ENCODE measurements around the gene PWWP2B. TPM values are rescaled to one million over a fixed set of nuclear protein-coding genes. Genes with fewer than 3 reads are reported as not detected.

PWWP2B gene
- total RNA-seq, 4 donors from 2014 or later: 45.9 to 129 (median 61.2) TPM

DNA sequence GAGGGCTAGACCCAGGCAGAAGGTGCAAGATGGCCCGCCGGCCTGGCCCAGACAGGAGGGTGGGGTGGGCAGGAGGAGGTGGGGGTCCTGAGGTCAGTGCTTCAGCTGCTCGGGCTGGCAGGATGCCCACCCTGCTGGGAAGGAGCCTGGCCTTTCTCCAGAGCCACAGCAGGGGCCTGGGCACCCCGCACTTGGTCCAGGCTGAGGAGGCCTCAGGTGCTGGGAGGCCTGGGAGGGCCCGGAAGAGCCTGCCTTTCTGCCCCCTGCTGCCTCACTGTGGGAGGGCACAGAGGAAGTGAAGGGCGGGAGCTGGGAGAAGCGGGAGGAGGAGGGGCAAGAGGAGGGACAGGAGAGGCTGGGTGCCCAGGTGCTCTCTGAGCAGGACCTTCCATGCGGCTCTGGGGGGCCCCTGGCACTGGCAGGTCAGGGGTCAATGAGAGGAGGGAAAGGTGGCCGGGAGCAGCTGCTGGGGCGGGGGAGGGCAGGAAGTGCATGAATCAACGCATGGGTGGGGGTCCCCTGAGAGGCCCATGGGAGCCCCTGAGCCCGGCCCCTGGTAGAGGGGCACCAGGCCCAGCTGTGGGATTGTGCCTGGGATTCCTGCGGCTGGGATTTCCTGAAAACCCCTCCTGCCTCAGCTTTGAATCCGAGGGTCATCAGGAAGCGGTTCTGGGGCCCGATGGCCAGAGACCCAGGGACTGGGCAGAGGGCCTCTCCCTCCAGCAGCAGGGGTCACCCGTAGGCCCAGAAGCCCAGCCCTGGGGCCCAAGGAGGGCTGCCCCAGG lies 49.9 kb downstream of the PWWP2B start:
- in situ Hi-C loops (cut with MboI; ENCODE audit: low pct_ligation_motif_present in 1 of 4, low pct_unique_long_range_greater_than_20kb in 1 of 4, low sequenced_read_pairs in 3 of 4): no loop called here
- intact Hi-C loops (cut with DNase I; ENCODE audit: low total_unique reads): no loop called here
- H3K27ac ChIP-seq: peak overlapping the region; percentile 89 to 97 (median 94)
- H3K4me1 ChIP-seq: peaks cover 29 to 37% (median 35%) of the 10 kb centered on the region in 4 donors
- WGBS, 2 donors (ENCODE audit: low coverage in 1 of 2): 29 to 40% methylated on average over 1 to 17 of the region's 17 CpGs
- no peaks in the 10 kb centered on the region for H3K9me3 ChIP-seq
- peak; percentile 90 for DNase-seq
- peak overlapping the region in 2 of 4 donors; percentile 15 to 21 for H3K4me3 ChIP-seq
- TF ChIP-seq EP300 (IDR thresholded peaks at IDR 0.05; ENCODE audit: low read depth): no peak
- peak; percentile 77 for TF ChIP-seq POLR2A (IDR thresholded peaks at IDR 0.05)
- TF ChIP-seq POLR2AphosphoS5 (IDR thresholded peaks at IDR 0.05): peak; percentile 35 to 77 (median 71)
- TF ChIP-seq, protein P1, sequence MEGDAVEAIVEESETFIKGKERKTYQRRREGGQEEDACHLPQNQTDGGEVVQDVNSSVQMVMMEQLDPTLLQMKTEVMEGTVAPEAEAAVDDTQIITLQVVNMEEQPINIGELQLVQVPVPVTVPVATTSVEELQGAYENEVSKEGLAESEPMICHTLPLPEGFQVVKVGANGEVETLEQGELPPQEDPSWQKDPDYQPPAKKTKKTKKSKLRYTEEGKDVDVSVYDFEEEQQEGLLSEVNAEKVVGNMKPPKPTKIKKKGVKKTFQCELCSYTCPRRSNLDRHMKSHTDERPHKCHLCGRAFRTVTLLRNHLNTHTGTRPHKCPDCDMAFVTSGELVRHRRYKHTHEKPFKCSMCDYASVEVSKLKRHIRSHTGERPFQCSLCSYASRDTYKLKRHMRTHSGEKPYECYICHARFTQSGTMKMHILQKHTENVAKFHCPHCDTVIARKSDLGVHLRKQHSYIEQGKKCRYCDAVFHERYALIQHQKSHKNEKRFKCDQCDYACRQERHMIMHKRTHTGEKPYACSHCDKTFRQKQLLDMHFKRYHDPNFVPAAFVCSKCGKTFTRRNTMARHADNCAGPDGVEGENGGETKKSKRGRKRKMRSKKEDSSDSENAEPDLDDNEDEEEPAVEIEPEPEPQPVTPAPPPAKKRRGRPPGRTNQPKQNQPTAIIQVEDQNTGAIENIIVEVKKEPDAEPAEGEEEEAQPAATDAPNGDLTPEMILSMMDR (IDR thresholded peaks at IDR 0.05): peak; percentile 52 to 96 (median 69)
- no peaks in the 10 kb centered on the region for H3K27me3 ChIP-seq
- no peaks in the 10 kb centered on the region for H3K36me3 ChIP-seq

DNA sequence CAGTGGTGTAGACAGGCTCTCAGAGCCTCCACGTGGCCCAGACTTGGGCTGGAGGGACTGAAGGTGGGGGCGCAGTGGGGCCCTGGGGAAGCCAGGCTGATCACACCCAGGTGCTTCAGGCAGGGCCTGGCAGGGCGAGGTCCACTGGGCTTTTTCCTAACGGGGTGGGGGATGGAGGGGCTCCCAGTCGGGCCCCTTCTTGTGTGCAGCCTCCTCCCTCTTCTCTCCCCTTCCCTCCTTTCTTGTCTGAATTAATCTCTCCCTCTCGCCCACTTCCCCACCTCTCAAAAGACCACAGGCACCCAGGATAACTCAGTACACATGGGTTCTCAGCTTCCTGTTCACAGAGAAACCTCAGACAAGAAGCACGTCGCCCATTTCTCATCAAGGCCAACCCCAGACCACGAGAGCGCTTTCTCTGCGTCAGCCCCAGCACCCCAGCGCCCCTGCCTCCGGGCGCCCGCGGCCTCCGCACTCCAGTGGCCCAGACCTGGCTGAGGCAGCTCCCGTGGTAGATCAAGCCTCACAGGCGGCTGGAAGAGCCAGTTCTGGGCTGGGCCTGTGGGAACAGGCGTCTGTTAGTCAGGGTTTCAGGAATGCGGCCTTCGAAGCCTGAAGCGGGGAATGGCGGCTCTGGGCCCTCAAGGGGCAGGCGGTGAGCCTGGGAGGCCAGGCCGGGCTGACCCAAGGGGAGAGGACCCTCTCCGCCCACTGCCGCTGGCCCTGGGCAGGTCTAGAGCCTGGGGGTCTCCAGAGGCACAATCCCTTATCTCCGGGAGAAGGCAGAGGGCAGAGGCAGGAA lies 50.6 kb downstream of the PWWP2B start:
- no peak for TF ChIP-seq POLR2A (IDR thresholded peaks at IDR 0.05)
- TF ChIP-seq, protein P1 (IDR thresholded peaks at IDR 0.05): no peak
- peak in 1 of 3 donors; percentile 13 for TF ChIP-seq POLR2AphosphoS5 (IDR thresholded peaks at IDR 0.05)
- TF ChIP-seq EP300 (IDR thresholded peaks at IDR 0.05; ENCODE audit: low read depth): no peak
- Histone ChIP-seq H3K4me3 (peak overlapping the region in 2 of 4 donors; percentile 15 to 21), H3K9me3 (no peaks in the 10 kb centered on the region), H3K36me3 (no peaks in the 10 kb centered on the region), H3K27ac (peak overlapping the region; percentile 89 to 97 (median 94)), H3K4me1 (peaks cover 36 to 45% (median 42%) of the 10 kb centered on the region in 4 donors), H3K27me3 (no peaks in the 10 kb centered on the region)
- in situ Hi-C loops (cut with MboI; ENCODE audit: low pct_ligation_motif_present in 1 of 4, low pct_unique_long_range_greater_than_20kb in 1 of 4, low sequenced_read_pairs in 3 of 4): no loop called here
- WGBS, 2 donors (ENCODE audit: low coverage in 1 of 2): 33 to 41% methylated on average over 3 to 25 of the region's 29 CpGs
- peak; percentile 67 for DNase-seq
- intact Hi-C loops (cut with DNase I; ENCODE audit: low total_unique reads): no loop called here

DNA sequence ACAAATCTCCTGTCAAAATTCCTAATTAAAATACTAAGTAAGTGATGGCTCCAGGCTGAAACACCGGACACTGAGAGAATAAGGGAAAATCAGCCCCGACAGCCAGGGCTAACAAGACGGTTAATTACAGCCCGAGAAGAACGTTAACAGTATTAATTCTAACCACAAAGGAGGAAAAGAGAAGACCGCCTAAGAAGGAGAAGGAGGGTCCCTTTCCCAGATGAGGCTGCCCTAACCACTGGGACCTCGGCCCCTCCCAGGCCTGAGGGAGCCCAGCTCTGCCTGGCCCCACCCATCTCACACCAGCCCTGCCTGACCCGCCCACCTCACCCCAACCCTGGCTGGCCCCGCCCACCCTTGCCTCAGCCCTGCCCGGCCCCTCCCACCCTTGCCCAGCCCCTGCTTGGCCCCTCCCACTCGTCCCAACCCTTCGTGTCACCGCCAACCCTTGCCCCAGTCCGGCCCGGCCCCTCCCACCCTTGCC lies 51.3 kb downstream of the PWWP2B start:
- Histone ChIP-seq H3K27ac (peak overlapping the region; percentile 89 to 97 (median 94)), H3K9me3 (no peaks in the 10 kb centered on the region), H3K36me3 (no peaks in the 10 kb centered on the region), H3K4me1 (peaks cover 40 to 51% (median 49%) of the 10 kb centered on the region in 4 donors), H3K4me3 (no peak overlapping the region), H3K27me3 (no peaks in the 10 kb centered on the region)
- 16 to 30% methylated on average over 5 to 15 of the region's 15 CpGs for WGBS, 2 donors (ENCODE audit: low coverage in 1 of 2)
- in situ Hi-C loops (cut with MboI; ENCODE audit: low pct_ligation_motif_present in 1 of 4, low pct_unique_long_range_greater_than_20kb in 1 of 4, low sequenced_read_pairs in 3 of 4) (no loop called here), intact Hi-C loops (cut with DNase I; ENCODE audit: low total_unique reads) (no loop called here)
- peak; percentile 91 for DNase-seq
- TF ChIP-seq, protein P1 (IDR thresholded peaks at IDR 0.05): no peak
- TF ChIP-seq POLR2A (IDR thresholded peaks at IDR 0.05) (peak; percentile 72), POLR2AphosphoS5 (IDR thresholded peaks at IDR 0.05) (peak; percentile 57 to 76 (median 72)), EP300 (IDR thresholded peaks at IDR 0.05; ENCODE audit: low read depth) (no peak)
